Gastroesophageal sphincter (tissue), 4 donors: ENCODE data around the gene KCNMA1. TPM values are rescaled to one million over a fixed set of nuclear protein-coding genes. Genes with fewer than 3 reads are reported as not detected.

Experiments
- ATAC-seq: fragments of 150-250 bp; one replicate; pipeline ENCODE4 v1.9.1; 2016; ENCODE audit warnings: mild to moderate bottlenecking, moderate library complexity
- H3K27ac ChIP-seq, 4 donors: fragments of 200-600 bp; sonication (generic) in 3 of 4; 1 replicate in 3 of 4; 2 replicates in 1 of 4; pipeline ENCODE4 v1.5.1; 2016 to 2019
- H3K27me3 ChIP-seq: fragments of 200-600 bp; sonication (generic); one replicate; pipeline ENCODE4 v1.5.1; 2019
- H3K36me3 ChIP-seq, 2 donors: fragments of 200-600 bp; sonication (generic); one replicate each; pipeline ENCODE4 v1.5.1; 2019; ENCODE audit warnings: control low read depth in 1 of 2
- H3K4me1 ChIP-seq, 3 donors: fragments of 200-600 bp; sonication (generic); 1 replicate in 2 of 3; 2 replicates in 1 of 3; pipeline ENCODE4 v1.5.1; 2016 to 2019; ENCODE audit warnings: control low read depth in 2 of 3
- H3K4me3 ChIP-seq, 2 donors: fragments of 200-600 bp; sonication (generic); one replicate each; pipeline ENCODE4 v1.5.1; 2019; ENCODE audit warnings: mild to moderate bottlenecking in 1 of 2, moderate library complexity in 1 of 2
- H3K9me3 ChIP-seq, 3 donors: fragments of 200-600 bp; sonication (generic); one replicate each; pipeline ENCODE4 v1.5.1; 2017 to 2019; ENCODE audit warnings: control low read depth in 2 of 3
- CTCF ChIP-seq, 4 experiments: fragments of 200-600 bp in 2 of 4; fragments of 450-650 bp in 2 of 4; sonication (generic) in 1 of 4; IDR thresholded peaks; one replicate each; pipeline ENCODE4 v1.5.1; 2017 to 2019; ENCODE audit warnings: antibody characterized with exemption in 4 of 4, mild to moderate bottlenecking in 2 of 4, moderate library complexity in 2 of 4
- EP300 ChIP-seq: sonication (generic); formaldehyde crosslinking; IDR thresholded peaks from one replicate; pipeline ENCODE4 v1.6.1; 2017; ENCODE audit warnings: antibody characterized with exemption, mild to moderate bottlenecking
- POLR2A ChIP-seq, 2 donors: fragments of 450-650 bp; IDR thresholded peaks; one replicate each; pipeline ENCODE4 v1.6.1; 2017; ENCODE audit warnings: antibody characterized with exemption in 2 of 2, mild to moderate bottlenecking in 2 of 2, moderate library complexity in 1 of 2
- POLR2AphosphoS5 ChIP-seq: sonication (generic); formaldehyde crosslinking; IDR thresholded peaks from one replicate; pipeline ENCODE4 v1.6.1; 2017; ENCODE audit warnings: antibody characterized with exemption
- WGBS, 2 donors: methylation state at CpG; one replicate each; pipeline ENCODE4 v1.1.5; 2018; ENCODE audit warnings: low coverage in 1 of 2; 5-methylcytosine and 5-hydroxymethylcytosine counted together
- total RNA-seq, 4 donors: library from RNA; depleted of rRNA; stranded (reverse); fragments of >200 nt; gene quantifications; one replicate each; pipeline ENCODE4 v1.1.0, GENCODE V29; 2016

KCNMA1 gene
- total RNA-seq, 4 donors from 2014 or later, result 168 to 389 (median 323) TPM

- 71% methylated on average over 1 of the region's 1 CpG; no CpG with 5 or more reads in 1 of the 2 donors for WGBS, 2 donors
- no peak for TF ChIP-seq CTCF (IDR thresholded peaks at IDR 0.05)
- TF ChIP-seq POLR2A (IDR thresholded peaks at IDR 0.05), result no peak
- TF ChIP-seq EP300, result no peak
- no peak for TF ChIP-seq POLR2AphosphoS5
- ATAC-seq, result no peak
- Histone ChIP-seq H3K27ac (no peak overlapping the region), H3K36me3 (peaks cover 0 to 14% of the 10 kb centered on the region in 2 donors), H3K4me1 (peaks cover 5 to 38% (median 5%) of the 10 kb centered on the region in 3 donors), H3K27me3 (no peaks in the 10 kb centered on the region), H3K9me3 (no peaks in the 10 kb centered on the region), H3K4me3 (no peak overlapping the region)
These were observed 719.5 kb downstream of the KCNMA1 start for GRCh38 chr10:76918106-76918505.

GRCh38 chr10:76917071-76917470 is 720.5 kb downstream of the KCNMA1 start:
- TF ChIP-seq CTCF (IDR thresholded peaks at IDR 0.05) (no peak), POLR2A (IDR thresholded peaks at IDR 0.05) (no peak), POLR2AphosphoS5 (no peak), EP300 (no peak)
- H3K4me3 ChIP-seq, result no peak overlapping the region
- peaks cover under 1 to 28% (median 5%) of the 10 kb centered on the region in 3 donors for H3K4me1 ChIP-seq
- H3K27me3 ChIP-seq, result no peaks in the 10 kb centered on the region
- no peaks in the 10 kb centered on the region for H3K9me3 ChIP-seq
- WGBS, 2 donors, result 92 to 97% methylated on average over 8 of the region's 8 CpGs
- peaks cover 0 to 20% of the 10 kb centered on the region in 2 donors for H3K36me3 ChIP-seq
- H3K27ac ChIP-seq, result no peak overlapping the region
- no peak for ATAC-seq

GRCh38 chr10:76916536-76916935 is 721.1 kb downstream of the KCNMA1 start:
- peaks cover 0 to 24% (median 3%) of the 10 kb centered on the region in 3 donors for H3K4me1 ChIP-seq
- WGBS, 2 donors, result 87 to 95% methylated on average over 4 of the region's 4 CpGs

GRCh38 chr10:76915316-76915715 is 722.3 kb downstream of the KCNMA1 start:
- Histone ChIP-seq H3K27me3 (no peaks in the 10 kb centered on the region), H3K4me3 (no peak overlapping the region), H3K9me3 (no peaks in the 10 kb centered on the region), H3K36me3 (peaks cover 0 to 20% of the 10 kb centered on the region in 2 donors), H3K4me1 (peaks cover 0 to 25% (median 2%) of the 10 kb centered on the region in 3 donors), H3K27ac (no peak overlapping the region)
- TF ChIP-seq CTCF (IDR thresholded peaks at IDR 0.05) (no peak), POLR2AphosphoS5 (no peak), EP300 (no peak), POLR2A (IDR thresholded peaks at IDR 0.05) (no peak)
- WGBS, 2 donors, result 80 to 93% methylated on average over 1 to 2 of the region's 2 CpGs
- no peak for ATAC-seq

More at GRCh38 chr10:76916536-76916935, 721.1 kb downstream of the KCNMA1 start:
- TF ChIP-seq POLR2AphosphoS5 (no peak), CTCF (IDR thresholded peaks at IDR 0.05) (no peak), EP300 (no peak)
- Histone ChIP-seq H3K36me3 (peaks cover 0 to 20% of the 10 kb centered on the region in 2 donors), H3K9me3 (no peaks in the 10 kb centered on the region), H3K27me3 (no peaks in the 10 kb centered on the region), H3K4me3 (no peak overlapping the region), H3K27ac (no peak overlapping the region)
- no peak for ATAC-seq

- no peak for ATAC-seq
- no peaks in the 10 kb centered on the region for H3K27me3 ChIP-seq
- peaks cover 0 to 18% (median 0%) of the 10 kb centered on the region in 3 donors for H3K4me1 ChIP-seq
- no peak for TF ChIP-seq POLR2A (IDR thresholded peaks at IDR 0.05)
- H3K4me3 ChIP-seq, result no peak overlapping the region
- peaks cover 0 to 45% of the 10 kb centered on the region in 2 donors for H3K36me3 ChIP-seq
- H3K27ac ChIP-seq, result no peak overlapping the region
- H3K9me3 ChIP-seq, result no peaks in the 10 kb centered on the region
- WGBS, 2 donors, result 40 to 50% methylated on average over 1 of the region's 1 CpG
These were observed 726.4 kb downstream of the KCNMA1 start for GRCh38 chr10:76911184-76911583.
